ENCODE measurements around the gene NAALADL2.

DNA sequence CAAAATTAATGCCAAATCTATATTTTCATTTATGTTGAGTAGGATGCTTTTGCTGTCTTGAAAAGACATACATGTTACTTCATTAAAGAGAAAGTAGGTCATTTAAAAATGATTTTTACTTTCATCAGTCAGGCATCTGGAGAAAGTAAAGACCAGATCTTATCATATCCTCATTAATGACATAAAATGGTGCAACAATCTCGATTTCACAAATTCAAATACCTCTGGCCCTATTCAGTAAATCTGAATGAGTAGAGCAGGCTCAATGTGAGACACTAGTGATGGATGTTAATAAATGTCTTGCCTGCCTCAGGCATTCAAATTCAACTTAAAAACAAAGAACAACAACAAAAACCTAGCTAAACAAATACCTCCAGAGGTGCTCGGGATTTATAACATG, 714.1 kb downstream of the NAALADL2 start:
- TF ChIP-seq, protein P1, sequence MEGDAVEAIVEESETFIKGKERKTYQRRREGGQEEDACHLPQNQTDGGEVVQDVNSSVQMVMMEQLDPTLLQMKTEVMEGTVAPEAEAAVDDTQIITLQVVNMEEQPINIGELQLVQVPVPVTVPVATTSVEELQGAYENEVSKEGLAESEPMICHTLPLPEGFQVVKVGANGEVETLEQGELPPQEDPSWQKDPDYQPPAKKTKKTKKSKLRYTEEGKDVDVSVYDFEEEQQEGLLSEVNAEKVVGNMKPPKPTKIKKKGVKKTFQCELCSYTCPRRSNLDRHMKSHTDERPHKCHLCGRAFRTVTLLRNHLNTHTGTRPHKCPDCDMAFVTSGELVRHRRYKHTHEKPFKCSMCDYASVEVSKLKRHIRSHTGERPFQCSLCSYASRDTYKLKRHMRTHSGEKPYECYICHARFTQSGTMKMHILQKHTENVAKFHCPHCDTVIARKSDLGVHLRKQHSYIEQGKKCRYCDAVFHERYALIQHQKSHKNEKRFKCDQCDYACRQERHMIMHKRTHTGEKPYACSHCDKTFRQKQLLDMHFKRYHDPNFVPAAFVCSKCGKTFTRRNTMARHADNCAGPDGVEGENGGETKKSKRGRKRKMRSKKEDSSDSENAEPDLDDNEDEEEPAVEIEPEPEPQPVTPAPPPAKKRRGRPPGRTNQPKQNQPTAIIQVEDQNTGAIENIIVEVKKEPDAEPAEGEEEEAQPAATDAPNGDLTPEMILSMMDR (IDR thresholded peaks at IDR 0.05): no peak
- TF ChIP-seq POLR2A (IDR thresholded peaks at IDR 0.05): no peak
